GM18519 (cell line): ENCODE data around the gene MSANTD2.
"Not testable (repeated sequence)": the region's sequence is repeated elsewhere in the genome, so short reads cannot be mapped to it uniquely, and the experiment has no call there.

Experiments
- ATAC-seq: cut with Tn5 transposase; IDR thresholded peaks from one replicate; pipeline ENCODE4 v1.9.1; 2021; ENCODE audit warnings: mild to moderate bottlenecking, moderate library complexity; ENCODE audit not compliant: unreplicated experiment, low FRiP score

The MSANTD2 gene

GRCh38 chr11:124778281-124778680 is 21.9 kb downstream of the MSANTD2 start:
- no peak for ATAC-seq

- no peak for ATAC-seq
Observed at GRCh38 chr11:124776865-124777645, 23.2 kb downstream of the MSANTD2 start.

- not testable (repeated sequence) for ATAC-seq
Observed at GRCh38 chr11:124770959-124771358, 29.2 kb downstream of the MSANTD2 start.

- no peak for ATAC-seq
Observed at GRCh38 chr11:124769806-124770774, 30.1 kb downstream of the MSANTD2 start.

GRCh38 chr11:124768914-124769313 is 31.3 kb downstream of the MSANTD2 start:
- no peak for ATAC-seq

- ATAC-seq = no peak
Observed at GRCh38 chr11:124766156-124766555, 34.0 kb downstream of the MSANTD2 start.

- no peak for ATAC-seq
Observed at GRCh38 chr11:124763156-124763947, 36.9 kb downstream of the MSANTD2 start.

- no peak for ATAC-seq
Observed at GRCh38 chr11:124762624-124763155, 37.5 kb downstream of the MSANTD2 start.

- ATAC-seq = peak; percentile 36
Observed at GRCh38 chr11:124762105-124762623, 38.0 kb downstream of the MSANTD2 start, which contains the start of gene ESAM. Gene ESAM (minus strand): TSS chr11:124762290. CDS start chr11:124762154, 136 bp downstream.

- ATAC-seq = no peak
Observed at GRCh38 chr11:124761301-124762104, 38.7 kb downstream of the MSANTD2 start.

GRCh38 chr11:124760806-124761205 is 39.4 kb downstream of the MSANTD2 start:
- ATAC-seq = no peak

- no peak for ATAC-seq
Observed at GRCh38 chr11:124760205-124760652, 40.0 kb downstream of the MSANTD2 start.

- ATAC-seq = no peak
Observed at GRCh38 chr11:124759266-124760204, 40.7 kb downstream of the MSANTD2 start.

GRCh38 chr11:124758355-124759265 is 41.6 kb downstream of the MSANTD2 start:
- ATAC-seq = peak; percentile 48

- no peak for ATAC-seq
Observed at GRCh38 chr11:124757320-124757719, 42.9 kb downstream of the MSANTD2 start.

GRCh38 chr11:124756753-124757227 is 43.4 kb downstream of the MSANTD2 start:
- no peak for ATAC-seq
